ENCODE measurements around the gene CEACAM20. TPM values are rescaled to one million over a fixed set of nuclear protein-coding genes. Genes with fewer than 3 reads are reported as not detected.

The CEACAM20 gene
- total RNA-seq, 1 experiment from 2014 or later: not detected

GRCh38 chr19:44527554-44527953 lies 1.9 kb downstream of the CEACAM20 start:
- Histone ChIP-seq H3K27ac (ENCODE audit: low read depth, low read length, poor library complexity, severe bottlenecking) (no peak overlapping the region), H3K27me3 (replicated peaks; ENCODE audit: insufficient read depth, low read depth, low read length, poor library complexity) (no peaks in the 10 kb centered on the region), H3K36me3 (ENCODE audit: insufficient read depth, low read length, poor library complexity, severe bottlenecking) (no peaks in the 10 kb centered on the region), H3K4me3 (ENCODE audit: low read depth, low read length, poor library complexity, severe bottlenecking) (no peak overlapping the region), H3K9me3 (ENCODE audit: low read depth, low read length, poor library complexity, severe bottlenecking) (no peaks in the 10 kb centered on the region), H3K4me1 (ENCODE audit: insufficient read depth, low read length, poor library complexity, severe bottlenecking) (no peaks in the 10 kb centered on the region)
- intact Hi-C loops (cut with micrococcal nuclease; ENCODE audit: unreplicated experiment): no loop called here
- no TSS peak for BruUV-seq (replicated peaks)
- TF ChIP-seq CTCF (conservative IDR thresholded peaks at IDR 0.05; ENCODE audit: low read depth, low read length) (no peak), EZH2 (IDR thresholded peaks at IDR 0.05; ENCODE audit: borderline replicate concordance, low read depth, low read length, poor library complexity, severe bottlenecking) (no peak)
- CTCF ChIA-PET: no interaction called here
- POLR2A ChIA-PET (ENCODE audit: low non-redundant PET): no interaction called here
- DNase-seq (ENCODE audit: low spot score): no peak

DNA sequence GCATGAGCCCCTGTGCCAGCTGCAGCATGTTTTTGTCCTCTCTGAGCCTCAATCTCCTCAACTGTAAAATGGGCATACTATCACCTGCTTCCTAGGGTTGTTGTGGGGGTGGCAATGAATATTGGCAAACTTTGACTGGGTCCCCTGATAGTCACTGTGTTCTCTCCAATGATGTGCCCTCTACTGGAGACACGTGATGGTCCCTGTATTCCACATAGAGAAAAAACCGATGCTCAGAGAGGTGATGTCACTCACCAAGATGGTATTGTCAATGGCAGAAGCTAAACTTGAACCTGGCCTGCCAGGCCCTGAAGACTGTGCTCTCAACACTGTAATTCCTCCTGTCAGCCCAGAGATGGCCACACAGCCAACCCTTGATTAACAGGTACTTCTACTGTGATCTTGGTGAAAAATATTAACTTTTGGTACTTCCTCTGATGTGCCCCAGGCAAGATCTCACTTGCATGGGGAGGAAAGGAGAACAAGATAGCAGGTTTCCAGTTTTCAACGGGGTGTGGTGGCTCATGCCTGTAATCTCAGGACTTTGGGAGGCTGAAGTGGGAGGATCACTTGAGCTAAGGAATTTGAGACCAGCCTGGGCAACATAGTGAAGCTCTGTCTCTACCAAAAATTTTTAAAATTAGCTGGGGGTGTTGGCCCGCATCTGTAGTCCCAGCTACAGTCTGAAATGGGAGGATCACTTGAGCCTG lies 3.6 kb downstream of the CEACAM20 start:
- Histone ChIP-seq H3K36me3 (ENCODE audit: insufficient read depth, low read length, poor library complexity, severe bottlenecking) (no peaks in the 10 kb centered on the region), H3K4me1 (ENCODE audit: insufficient read depth, low read length, poor library complexity, severe bottlenecking) (no peaks in the 10 kb centered on the region), H3K9me3 (ENCODE audit: low read depth, low read length, poor library complexity, severe bottlenecking) (no peaks in the 10 kb centered on the region), H3K27ac (ENCODE audit: low read depth, low read length, poor library complexity, severe bottlenecking) (no peak overlapping the region), H3K27me3 (replicated peaks; ENCODE audit: insufficient read depth, low read depth, low read length, poor library complexity) (no peaks in the 10 kb centered on the region), H3K4me3 (ENCODE audit: low read depth, low read length, poor library complexity, severe bottlenecking) (no peak overlapping the region)
- intact Hi-C loops (cut with micrococcal nuclease; ENCODE audit: unreplicated experiment): no loop called here
- TF ChIP-seq CTCF (conservative IDR thresholded peaks at IDR 0.05; ENCODE audit: low read depth, low read length): no peak
- TF ChIP-seq EZH2 (IDR thresholded peaks at IDR 0.05; ENCODE audit: borderline replicate concordance, low read depth, low read length, poor library complexity, severe bottlenecking): no peak
- CTCF ChIA-PET: no interaction called here
- no TSS peak for BruUV-seq (replicated peaks)
- DNase-seq (ENCODE audit: low spot score): no peak
- POLR2A ChIA-PET (ENCODE audit: low non-redundant PET): no interaction called here

- no peaks in the 10 kb centered on the region for H3K4me1 ChIP-seq (ENCODE audit: insufficient read depth, low read length, poor library complexity, severe bottlenecking)
- no peaks in the 10 kb centered on the region for H3K9me3 ChIP-seq (ENCODE audit: low read depth, low read length, poor library complexity, severe bottlenecking)
- H3K4me3 ChIP-seq (ENCODE audit: low read depth, low read length, poor library complexity, severe bottlenecking): no peak overlapping the region
- TF ChIP-seq CTCF (conservative IDR thresholded peaks at IDR 0.05; ENCODE audit: low read depth, low read length) (no peak), EZH2 (IDR thresholded peaks at IDR 0.05; ENCODE audit: borderline replicate concordance, low read depth, low read length, poor library complexity, severe bottlenecking) (no peak)
- no peak for DNase-seq (ENCODE audit: low spot score)
- ChIA-PET CTCF (no interaction called here), POLR2A (ENCODE audit: low non-redundant PET) (no interaction called here)
- intact Hi-C loops (cut with micrococcal nuclease; ENCODE audit: unreplicated experiment): no loop called here
- H3K36me3 ChIP-seq (ENCODE audit: insufficient read depth, low read length, poor library complexity, severe bottlenecking): no peaks in the 10 kb centered on the region
- no peak overlapping the region for H3K27ac ChIP-seq (ENCODE audit: low read depth, low read length, poor library complexity, severe bottlenecking)
- H3K27me3 ChIP-seq (replicated peaks; ENCODE audit: insufficient read depth, low read depth, low read length, poor library complexity): no peaks in the 10 kb centered on the region
- no TSS peak for BruUV-seq (replicated peaks)
Observed at GRCh38 chr19:44521370-44521769, 8.1 kb downstream of the CEACAM20 start.

Data from A673 (cell line).